GM19452 (cell line): ENCODE measurements around the gene RPL13.

Experiments
- ATAC-seq: cut with Tn5 transposase; IDR thresholded peaks from one replicate; pipeline ENCODE4 v1.9.1; 2021; ENCODE audit not compliant: unreplicated experiment

The RPL13 gene

GRCh38 chr16:89613231-89613953 is 52.9 kb downstream of the RPL13 start, which contains the start of gene DPEP1:
DPEP1 (plus strand) TSS chr16:89613642; CDS start chr16:89630411, 16,769 bp downstream.
- ATAC-seq = no peak

- ATAC-seq = no peak
Measured at GRCh38 chr16:89613954-89614459, 53.5 kb downstream of the RPL13 start.
